AG04450 (cell line): ENCODE results near the gene DSTN. TPM values are rescaled to one million over a fixed set of nuclear protein-coding genes. Genes with fewer than 3 reads are reported as not detected.
"Not testable (repeated sequence)": the region's sequence is repeated elsewhere in the genome, so short reads cannot be mapped to it uniquely, and the experiment has no call there.

Source experiments
- CTCF ChIA-PET: fragments of 300-600, 350-600 bp; formaldehyde crosslinking; extraction: SDS; loops from one replicate; lab custom pipeline; 2022; ENCODE audit warnings: antibody characterized with exemption, inconsistent platforms; lab: Charles Lee
- POLR2A ChIA-PET: fragments of 350-600 bp; formaldehyde crosslinking; extraction: SDS; loops from one replicate; lab custom pipeline; 2021; ENCODE audit warnings: antibody characterized with exemption, inconsistent platforms; lab: Yijun Ruan, JAX
- DNase-seq: peaks from one replicate; pipeline ENCODE4 v3.0.0-alpha.2; 2011; ENCODE audit warnings: low read depth, low spot score
- H3K27ac ChIP-seq: one replicate; pipeline ENCODE4 v1.5.1; 2012; ENCODE audit warnings: low read depth, low read length, control low read depth
- H3K27me3 ChIP-seq: one replicate; pipeline ENCODE4 v1.6.0; 2012; ENCODE audit warnings: low read length; ENCODE audit not compliant: control insufficient read depth, insufficient read depth
- H3K4me3 ChIP-seq: 2 replicates; pipeline ENCODE4 v1.5.1; 2011; ENCODE audit warnings: mild to moderate bottlenecking, low read depth, low read length, control low read depth
- H3K9me3 ChIP-seq: 2 replicates; pipeline ENCODE4 v1.5.1; 2012; ENCODE audit warnings: low read length; ENCODE audit not compliant: control insufficient read depth, insufficient read depth
- polyA plus RNA-seq: library from polyadenylated mRNA; depleted of rRNA; stranded (reverse); fragments of >200 nt; gene quantifications from 2 replicates; pipeline ENCODE4 v1.2.3, GENCODE V29; 2011; rRNA removed
- TF ChIP-seq, protein P1 (sequence below): IDR thresholded peaks from 2 replicates; pipeline ENCODE4 v1.5.1; 2011; ENCODE audit warnings: low read depth, low read length, control low read depth, inconsistent platforms

Gene DSTN
- polyA plus RNA-seq, 1 experiment: 414 TPM

DNA sequence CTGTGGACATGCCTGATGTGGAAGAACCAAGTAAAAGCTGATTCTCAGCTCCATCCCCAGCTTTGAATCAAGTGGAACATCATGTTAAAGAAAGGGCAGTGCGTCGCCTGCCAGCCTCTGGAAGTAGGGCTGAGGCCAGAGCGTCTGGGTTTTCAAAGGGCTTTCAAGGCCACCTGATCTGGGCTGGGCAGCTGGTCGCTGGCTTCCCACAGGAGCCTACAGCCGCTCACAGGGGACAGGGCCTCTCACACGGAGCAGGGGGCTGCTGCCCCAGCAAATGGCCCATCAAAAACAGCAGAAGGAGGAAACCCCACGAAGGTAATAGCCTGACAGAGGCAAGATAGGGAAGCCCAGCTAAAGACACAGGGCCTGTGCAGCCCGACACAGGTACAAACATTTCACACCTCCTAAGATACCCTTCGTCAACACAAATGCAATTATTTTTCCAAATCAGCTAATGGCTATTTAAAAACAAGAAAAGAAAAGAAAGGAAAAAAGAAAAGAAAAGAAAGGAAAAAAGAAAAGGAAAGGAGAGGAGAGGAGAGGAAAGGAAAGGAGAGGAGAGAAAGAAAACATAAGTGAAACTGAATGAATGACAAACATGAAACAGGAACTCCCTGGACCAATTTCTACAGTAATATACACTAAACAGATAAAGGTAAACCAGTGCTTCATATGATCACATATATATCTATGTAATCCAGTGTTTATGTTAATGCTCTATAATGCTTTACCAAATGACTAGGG, 87.4 kb downstream of the DSTN start:
- Histone ChIP-seq H3K27me3 (no peaks in the 10 kb centered on the region), H3K4me3 (no peak overlapping the region), H3K27ac (no peak overlapping the region), H3K9me3 (peaks cover 12% of the 10 kb centered on the region)
- TF ChIP-seq, protein P1, sequence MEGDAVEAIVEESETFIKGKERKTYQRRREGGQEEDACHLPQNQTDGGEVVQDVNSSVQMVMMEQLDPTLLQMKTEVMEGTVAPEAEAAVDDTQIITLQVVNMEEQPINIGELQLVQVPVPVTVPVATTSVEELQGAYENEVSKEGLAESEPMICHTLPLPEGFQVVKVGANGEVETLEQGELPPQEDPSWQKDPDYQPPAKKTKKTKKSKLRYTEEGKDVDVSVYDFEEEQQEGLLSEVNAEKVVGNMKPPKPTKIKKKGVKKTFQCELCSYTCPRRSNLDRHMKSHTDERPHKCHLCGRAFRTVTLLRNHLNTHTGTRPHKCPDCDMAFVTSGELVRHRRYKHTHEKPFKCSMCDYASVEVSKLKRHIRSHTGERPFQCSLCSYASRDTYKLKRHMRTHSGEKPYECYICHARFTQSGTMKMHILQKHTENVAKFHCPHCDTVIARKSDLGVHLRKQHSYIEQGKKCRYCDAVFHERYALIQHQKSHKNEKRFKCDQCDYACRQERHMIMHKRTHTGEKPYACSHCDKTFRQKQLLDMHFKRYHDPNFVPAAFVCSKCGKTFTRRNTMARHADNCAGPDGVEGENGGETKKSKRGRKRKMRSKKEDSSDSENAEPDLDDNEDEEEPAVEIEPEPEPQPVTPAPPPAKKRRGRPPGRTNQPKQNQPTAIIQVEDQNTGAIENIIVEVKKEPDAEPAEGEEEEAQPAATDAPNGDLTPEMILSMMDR: no peak
- ChIA-PET CTCF (interaction anchor here (1.0 kb wide), 1 partner anchor 241 kb away, joined by 4 read pairs; no protein-coding TSS in a partner anchor), POLR2A (no interaction called here)
- no peak for DNase-seq

DNA sequence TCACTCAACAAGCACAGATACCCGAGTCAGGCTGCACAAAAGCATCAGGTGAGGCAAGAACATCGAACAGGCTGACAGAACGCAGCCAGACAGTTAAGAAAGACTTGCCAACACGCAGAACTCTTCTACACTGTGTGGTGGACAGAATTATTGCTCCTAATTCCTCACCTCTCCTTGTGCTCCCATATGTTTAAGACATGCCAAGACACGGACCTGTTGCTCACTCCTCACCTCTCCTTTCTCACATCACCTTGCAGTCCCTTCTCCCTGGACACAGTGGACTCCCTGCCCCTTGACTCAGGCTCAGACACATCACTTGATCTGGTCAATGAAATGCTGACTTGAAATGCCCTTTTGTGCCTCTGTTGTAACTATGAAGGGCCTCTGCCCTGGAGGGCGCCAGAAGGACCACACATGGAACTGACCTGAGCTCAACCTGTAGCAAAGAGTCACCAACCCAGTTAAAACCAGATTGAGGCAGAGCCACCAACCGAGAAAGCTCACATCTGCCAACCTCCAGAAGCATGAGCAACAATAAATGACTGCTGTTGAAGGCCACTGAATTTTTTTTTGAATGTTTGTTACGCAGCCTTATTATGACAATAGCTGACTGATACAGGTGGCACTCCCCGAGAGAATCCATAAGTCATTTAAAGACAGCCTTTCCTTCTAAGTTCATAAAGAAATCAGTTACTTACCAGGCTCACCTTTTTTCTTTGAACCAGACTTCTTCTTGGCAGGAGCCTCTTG, 88.2 kb downstream of the DSTN start:
- CTCF ChIA-PET: interaction anchor here (1.5 kb wide), 1 partner anchor 154 kb away, joined by 3 read pairs; no protein-coding TSS in a partner anchor
- no peak for DNase-seq

DNA sequence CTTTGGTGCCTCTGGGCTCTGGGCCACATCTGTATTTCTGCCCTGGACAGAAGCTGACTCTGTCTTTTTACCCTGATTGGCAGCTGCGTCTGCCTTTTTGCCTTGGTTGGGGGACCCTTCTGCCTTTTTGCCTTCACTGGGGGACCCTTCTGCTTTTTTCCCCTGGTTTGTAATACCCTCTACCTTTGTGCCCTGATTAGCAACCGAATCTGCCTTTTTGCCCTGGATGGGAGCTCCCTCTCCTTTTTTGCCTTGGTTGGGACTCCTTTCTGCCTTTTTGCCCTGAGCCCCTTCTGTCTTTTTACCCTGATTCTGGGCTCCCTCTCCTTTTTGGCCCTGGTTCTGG, 88.7 kb downstream of the DSTN start:
- ChIA-PET POLR2A (no interaction called here), CTCF (interaction anchor here (1.5 kb wide), 1 partner anchor 154 kb away, joined by 3 read pairs; no protein-coding TSS in a partner anchor)
- no peak overlapping the region for H3K4me3 ChIP-seq
- no peak for DNase-seq
- H3K27ac ChIP-seq: peak overlapping the region; percentile 11
- TF ChIP-seq, protein P1: no peak
- peaks cover 12% of the 10 kb centered on the region for H3K9me3 ChIP-seq
- H3K27me3 ChIP-seq: no peaks in the 10 kb centered on the region

More for the DNA sequence above, 88.2 kb downstream of the DSTN start:
- no peak overlapping the region for H3K27ac ChIP-seq
- TF ChIP-seq, protein P1: no peak
- peaks cover 12% of the 10 kb centered on the region for H3K9me3 ChIP-seq
- no peaks in the 10 kb centered on the region for H3K27me3 ChIP-seq
- POLR2A ChIA-PET: no interaction called here
- no peak overlapping the region for H3K4me3 ChIP-seq

DNA sequence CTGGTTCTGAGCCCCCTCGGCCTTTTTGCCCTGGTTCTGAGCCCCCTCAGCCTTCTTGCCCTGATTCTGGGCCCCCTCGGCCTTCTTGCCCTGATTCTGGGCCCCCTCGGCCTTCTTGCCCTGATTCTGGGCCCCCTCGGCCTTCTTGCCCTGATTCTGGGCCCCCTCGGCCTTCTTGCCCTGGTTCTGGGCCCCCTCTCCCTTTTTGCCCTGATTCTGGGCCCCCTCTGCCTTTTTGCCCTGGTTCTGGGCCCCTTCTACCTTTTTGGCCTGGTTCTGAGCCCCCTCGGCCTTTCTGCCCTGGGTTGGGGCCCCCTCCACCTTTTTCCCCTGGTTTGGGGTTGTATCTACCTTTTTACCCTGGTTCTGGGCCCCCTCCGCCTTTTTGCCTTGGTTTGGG, 89.5 kb downstream of the DSTN start:
- CTCF ChIA-PET: interaction anchor here (1.5 kb wide), 1 partner anchor 155 kb away, joined by 3 read pairs; no protein-coding TSS in a partner anchor
- H3K27me3 ChIP-seq, DNase-seq, H3K4me3 ChIP-seq, POLR2A ChIA-PET: not testable (repeated sequence)
- Histone ChIP-seq H3K27ac (peak overlapping the region; percentile 31), H3K9me3 (peaks cover 12% of the 10 kb centered on the region)

Other genes starting within 250 kb of the DSTN start
- 2.3 and 2.9 TPM in 2 replicates for gene BFSP1, start 38.7 kb upstream of the DSTN start, polyA plus RNA-seq
- 151 and 153 TPM in 2 replicates for gene RRBP1, start 112.2 kb downstream of the DSTN start, polyA plus RNA-seq
- not detected in 2 replicates for gene BANF2, start 129.9 kb downstream of the DSTN start, polyA plus RNA-seq